ENCODE data around the gene RAI1.

Gene RAI1

GRCh38 chr17:17836250-17836817 lies 155.1 kb downstream of the RAI1 start:
- peak; percentile 98 for DNase-seq (ENCODE audit: low read depth)
- no peak for TF ChIP-seq CTCF (IDR thresholded peaks at IDR 0.05; ENCODE audit: insufficient read depth, low read depth, low read length, missing control alignments)
- H3K4me3 ChIP-seq (ENCODE audit: low read depth, low read length), result peak overlapping the region; percentile 80

GRCh38 chr17:17836818-17837379 lies 155.6 kb downstream of the RAI1 start, which contains the start of gene SREBF1:
Gene SREBF1 (minus strand): TSS chr17:17836986. CDS start chr17:17836817, 169 bp downstream.
- TF ChIP-seq CTCF (IDR thresholded peaks at IDR 0.05; ENCODE audit: insufficient read depth, low read depth, low read length, missing control alignments), result no peak
- DNase-seq (ENCODE audit: low read depth), result peak; percentile 80
- peak within 1 kb of the TSS; percentile 80 for H3K4me3 ChIP-seq (ENCODE audit: low read depth, low read length)

- H3K4me3 ChIP-seq (ENCODE audit: low read depth, low read length), result peak overlapping the region; percentile 80
- DNase-seq (ENCODE audit: low read depth), result no peak
- no peak for TF ChIP-seq CTCF (IDR thresholded peaks at IDR 0.05; ENCODE audit: insufficient read depth, low read depth, low read length, missing control alignments)
These were observed 156.1 kb downstream of the RAI1 start for GRCh38 chr17:17837380-17837821.

GRCh38 chr17:17837966-17838962 lies 157.0 kb downstream of the RAI1 start:
- no peak overlapping the region for H3K4me3 ChIP-seq (ENCODE audit: low read depth, low read length)
- no peak for TF ChIP-seq CTCF (IDR thresholded peaks at IDR 0.05; ENCODE audit: insufficient read depth, low read depth, low read length, missing control alignments)
- no peak for DNase-seq (ENCODE audit: low read depth)

GRCh38 chr17:17839791-17840707 lies 158.8 kb downstream of the RAI1 start:
- peak overlapping the region; percentile 77 for H3K4me3 ChIP-seq (ENCODE audit: low read depth, low read length)
- peak; percentile 91 for DNase-seq (ENCODE audit: low read depth)
- TF ChIP-seq CTCF (IDR thresholded peaks at IDR 0.05; ENCODE audit: insufficient read depth, low read depth, low read length, missing control alignments), result no peak

Measured in GM12865 (cell line).